Lung (tissue), 12 donors: ENCODE data around the gene PPM1H. TPM values are rescaled to one million over a fixed set of nuclear protein-coding genes. Genes with fewer than 3 reads are reported as not detected.
A peak's percentile ranks its signal among the peaks of the same experiment; 100 is the strongest.

Experiments used
- ATAC-seq: fragments of 200-7000 bp; cut with Tn5 transposase; one replicate; pipeline ENCODE4 v1.9.1; 2020; ENCODE audit warnings: moderate number of reproducible peaks; ENCODE audit not compliant: insufficient read depth, low FRiP score
- DNase-seq, 3 donors: peaks; one replicate each; pipeline ENCODE4 v3.0.0-alpha.2; 2013 to 2017
- H3K27ac ChIP-seq, 2 donors: one replicate each; pipeline ENCODE4 v1.5.1; 2013; ENCODE audit warnings: mild to moderate bottlenecking in 2 of 2, moderate library complexity in 2 of 2, control low read depth in 1 of 2, inconsistent platforms in 1 of 2, low read depth in 1 of 2, low read length in 1 of 2
- H3K27me3 ChIP-seq, 3 donors: one replicate each; pipeline ENCODE4 v1.5.1; 2013; ENCODE audit warnings: low read length in 2 of 3; ENCODE audit not compliant: control insufficient read depth in 3 of 3, insufficient read depth in 3 of 3
- H3K36me3 ChIP-seq, 4 donors: one replicate each; pipeline ENCODE4 v1.5.1; 2013; ENCODE audit warnings: low read length in 4 of 4, mild to moderate bottlenecking in 1 of 4, moderate library complexity in 1 of 4; ENCODE audit not compliant: control insufficient read depth in 4 of 4, insufficient read depth in 4 of 4
- H3K4me1 ChIP-seq, 5 donors: one replicate each; pipeline ENCODE4 v1.5.1; 2013; ENCODE audit warnings: low read length in 5 of 5, mild to moderate bottlenecking in 2 of 5, moderate library complexity in 1 of 5; ENCODE audit not compliant: control insufficient read depth in 5 of 5, insufficient read depth in 5 of 5
- H3K4me3 ChIP-seq: one replicate; pipeline ENCODE4 v1.5.1; 2013; ENCODE audit warnings: mild to moderate bottlenecking, control low read depth, moderate library complexity
- H3K9ac ChIP-seq, 2 donors: one replicate each; pipeline ENCODE4 v1.5.1; 2013; ENCODE audit warnings: low read length in 2 of 2, control low read depth in 1 of 2; ENCODE audit not compliant: insufficient read depth in 1 of 2
- H3K9me3 ChIP-seq, 4 donors: one replicate each; pipeline ENCODE4 v1.5.1; 2013; ENCODE audit warnings: low read length in 3 of 4, mild to moderate bottlenecking in 1 of 4, moderate library complexity in 1 of 4; ENCODE audit not compliant: control insufficient read depth in 4 of 4, insufficient read depth in 3 of 4
- WGBS, 2 donors: extraction: QIAGEN DNeasy Blood & Tissue Kit; methylation state at CpG; one replicate each; pipeline ENCODE4 v1.1.7; 2013; 5-methylcytosine and 5-hydroxymethylcytosine counted together
- polyA plus RNA-seq, 2 donors: library from polyadenylated mRNA; stranded (reverse); fragments of 200-250 nt; gene quantifications; one replicate each; pipeline ENCODE4 v1.2.1, GENCODE V29; 2013
- total RNA-seq, 2 donors: library from RNA; depleted of rRNA in 1 of 2; stranded (reverse); fragments of >200 nt in 1 of 2; gene quantifications; one replicate each; pipeline ENCODE4 v1.2.1, GENCODE V29; 2014 to 2021
- TF ChIP-seq, protein P1 (sequence below): IDR thresholded peaks from 2 replicates; pipeline ENCODE4 v1.5.1; 2012; ENCODE audit warnings: mild to moderate bottlenecking; ENCODE audit errors: control extremely low read depth, extremely low read depth
- donor health status: control.
- donor health status: control.
- donor health status: Bipolar disorder and iron deficiency.
- donor health status: healthy.
- donor health status: DM: yes; HTN: yes; CAD: no.

PPM1H gene
- total and polyA plus RNA-seq, 4 donors, result 2.0 to 11.2 (median 5.7) TPM

DNA sequence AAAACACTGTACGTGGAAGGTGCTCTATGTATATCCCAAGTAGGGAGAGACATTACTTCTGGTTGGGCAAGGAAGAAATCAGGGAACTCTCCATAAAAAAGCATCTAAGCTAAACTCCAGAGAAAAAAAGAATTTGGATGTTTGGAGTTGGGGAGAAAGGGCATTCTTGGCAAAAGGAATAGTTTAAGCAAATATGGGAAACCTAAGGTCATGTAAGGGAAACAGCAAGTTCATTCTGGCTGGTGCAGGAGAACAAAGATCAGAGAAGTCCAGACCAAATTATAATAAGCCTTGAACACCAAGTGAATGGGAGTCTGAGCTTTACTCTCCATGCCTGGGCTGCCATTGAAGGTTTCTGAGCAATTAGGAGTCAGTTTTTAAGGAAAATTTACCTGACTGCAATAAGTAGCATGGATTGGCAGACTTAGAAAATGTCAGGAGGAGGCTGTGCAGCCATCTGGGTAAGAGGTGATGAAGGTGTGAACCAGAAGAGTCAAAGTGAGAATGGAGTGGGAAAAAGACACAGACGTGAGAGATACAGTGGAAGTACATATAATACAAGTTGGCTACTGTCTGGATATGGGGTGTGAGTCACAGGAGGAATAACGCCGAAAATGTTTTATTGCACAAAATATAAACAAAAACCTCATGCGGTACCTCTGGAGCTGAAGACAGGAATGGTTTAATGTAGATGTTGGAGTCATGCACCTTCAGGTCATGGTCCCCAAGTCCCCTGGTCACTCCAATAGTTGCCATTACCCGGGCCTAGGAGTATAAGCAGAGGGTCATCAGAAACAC is 245.7 kb downstream of the PPM1H start:
- no peak overlapping the region for H3K27ac ChIP-seq
- no peaks in the 10 kb centered on the region for H3K9me3 ChIP-seq
- peaks cover 0 to 24% (median 4%) of the 10 kb centered on the region in 5 donors for H3K4me1 ChIP-seq
- H3K9ac ChIP-seq, result no peak overlapping the region
- H3K36me3 ChIP-seq, result no peaks in the 10 kb centered on the region
- H3K27me3 ChIP-seq, result no peaks in the 10 kb centered on the region
- no peak overlapping the region for H3K4me3 ChIP-seq
- TF ChIP-seq, protein P1, sequence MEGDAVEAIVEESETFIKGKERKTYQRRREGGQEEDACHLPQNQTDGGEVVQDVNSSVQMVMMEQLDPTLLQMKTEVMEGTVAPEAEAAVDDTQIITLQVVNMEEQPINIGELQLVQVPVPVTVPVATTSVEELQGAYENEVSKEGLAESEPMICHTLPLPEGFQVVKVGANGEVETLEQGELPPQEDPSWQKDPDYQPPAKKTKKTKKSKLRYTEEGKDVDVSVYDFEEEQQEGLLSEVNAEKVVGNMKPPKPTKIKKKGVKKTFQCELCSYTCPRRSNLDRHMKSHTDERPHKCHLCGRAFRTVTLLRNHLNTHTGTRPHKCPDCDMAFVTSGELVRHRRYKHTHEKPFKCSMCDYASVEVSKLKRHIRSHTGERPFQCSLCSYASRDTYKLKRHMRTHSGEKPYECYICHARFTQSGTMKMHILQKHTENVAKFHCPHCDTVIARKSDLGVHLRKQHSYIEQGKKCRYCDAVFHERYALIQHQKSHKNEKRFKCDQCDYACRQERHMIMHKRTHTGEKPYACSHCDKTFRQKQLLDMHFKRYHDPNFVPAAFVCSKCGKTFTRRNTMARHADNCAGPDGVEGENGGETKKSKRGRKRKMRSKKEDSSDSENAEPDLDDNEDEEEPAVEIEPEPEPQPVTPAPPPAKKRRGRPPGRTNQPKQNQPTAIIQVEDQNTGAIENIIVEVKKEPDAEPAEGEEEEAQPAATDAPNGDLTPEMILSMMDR, result no peak
- DNase-seq (no peak), ATAC-seq (no peak)
- WGBS, 2 donors, result 91 to 94% methylated on average over 6 of the region's 6 CpGs

DNA sequence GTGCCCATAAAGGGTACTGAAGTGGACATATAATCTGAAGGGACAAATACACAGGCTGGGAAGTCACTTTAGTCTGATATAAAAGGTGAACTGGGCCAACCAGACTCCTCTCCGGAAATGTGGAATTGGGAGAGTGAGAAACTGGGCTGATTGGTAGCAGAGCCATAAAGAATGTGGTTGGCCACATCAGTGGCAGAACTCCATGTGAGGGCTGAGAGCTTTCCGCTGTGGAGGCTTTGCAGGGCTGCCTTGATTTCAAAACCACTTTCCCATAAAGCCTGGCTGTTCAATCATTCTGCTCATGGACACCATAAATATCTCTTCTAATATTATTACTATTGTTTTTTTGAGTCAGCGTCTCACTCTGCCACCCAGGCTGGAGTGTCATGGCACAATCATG is 248.0 kb downstream of the PPM1H start:
- 89 to 96% methylated on average over 3 of the region's 3 CpGs for WGBS, 2 donors
- TF ChIP-seq, protein P1, result no peak
- H3K27ac ChIP-seq, result no peak overlapping the region

DNA sequence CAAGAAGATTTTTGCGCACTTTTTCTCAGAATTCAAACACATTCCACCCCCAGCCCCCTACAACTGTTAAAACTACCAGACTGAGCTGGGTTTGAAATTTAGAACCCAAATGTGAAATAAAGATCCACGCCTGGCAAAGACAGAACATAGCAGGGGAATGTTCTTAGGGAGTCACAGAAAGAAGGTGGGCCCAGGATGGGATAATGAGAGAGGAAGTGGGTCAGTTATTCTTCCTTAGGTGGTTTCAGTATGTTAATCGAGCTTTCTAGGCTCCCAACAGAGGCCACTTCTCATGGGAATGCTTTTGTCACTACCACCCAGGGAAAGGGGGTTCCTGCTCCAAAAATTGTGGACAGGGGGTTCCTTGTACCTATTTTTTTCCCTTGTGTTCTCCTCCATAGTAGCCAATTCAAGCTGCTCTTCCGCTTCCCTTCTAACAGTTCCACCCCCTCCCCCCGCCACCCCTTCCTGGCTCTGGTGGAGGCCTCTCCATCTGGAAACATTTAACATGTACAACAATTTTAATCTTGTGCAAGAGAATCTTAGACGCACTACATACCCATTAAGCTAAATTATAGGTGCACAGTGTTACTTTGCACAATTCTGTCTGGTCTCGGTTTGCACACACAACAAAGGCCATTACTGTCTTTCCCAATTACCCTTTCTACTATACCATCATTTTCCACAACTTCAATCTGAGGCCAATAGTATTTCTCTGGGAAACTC is 250.2 kb downstream of the PPM1H start:
- no peak overlapping the region for H3K9ac ChIP-seq
- WGBS, 2 donors, result 85 to 90% methylated on average over 7 of the region's 7 CpGs
- H3K4me1 ChIP-seq, result peaks cover 0 to 25% (median 12%) of the 10 kb centered on the region in 5 donors
- H3K27ac ChIP-seq, result peak overlapping the region in 1 of 2 donors; percentile 28
- no peaks in the 10 kb centered on the region for H3K27me3 ChIP-seq
- H3K9me3 ChIP-seq, result no peaks in the 10 kb centered on the region
- no peaks in the 10 kb centered on the region for H3K36me3 ChIP-seq
- no peak overlapping the region for H3K4me3 ChIP-seq
- DNase-seq (peak; percentile 61 to 82 (median 76)), ATAC-seq (no peak)
- TF ChIP-seq, protein P1, result no peak

More for the DNA sequence above, 248.0 kb downstream of the PPM1H start:
- H3K9ac ChIP-seq, result no peak overlapping the region
- H3K4me1 ChIP-seq, result peaks cover 0 to 22% (median 8%) of the 10 kb centered on the region in 5 donors
- ATAC-seq (no peak), DNase-seq (no peak)
- H3K27me3 ChIP-seq, result no peaks in the 10 kb centered on the region
- no peaks in the 10 kb centered on the region for H3K9me3 ChIP-seq
- no peaks in the 10 kb centered on the region for H3K36me3 ChIP-seq
- H3K4me3 ChIP-seq, result no peak overlapping the region
